IMR-90 (cell line): Measurements from ENCODE around the gene PSTK. TPM values are rescaled to one million over a fixed set of nuclear protein-coding genes. Genes with fewer than 3 reads are reported as not detected.

ENCODE experiments used
- ATAC-seq: fragments of 200-7000 bp; cut with Tn5 transposase; 2 replicates; pipeline ENCODE4 v1.9.1; 2020; ENCODE audit warnings: low read depth, mild to moderate bottlenecking, moderate library complexity
- BruUV-seq: library from RNA; stranded (reverse); fragments of 400-500 nt; replicated peaks from 2 replicates; lab custom pipeline; 2021; lab: Mats Ljungman, UMichigan
- CTCF ChIA-PET: fragments of 300-600 bp; formaldehyde crosslinking; extraction: SDS; loops from one replicate; lab custom pipeline; 2021; ENCODE audit warnings: antibody characterized with exemption; lab: Yijun Ruan, JAX
- POLR2A ChIA-PET: fragments of 300-600 bp; sonication (Branson Sonifier 250); formaldehyde crosslinking; loops from one replicate; lab custom pipeline; 2022; ENCODE audit warnings: antibody characterized with exemption; ENCODE audit not compliant: unreplicated experiment; lab: Charles Lee
- DNase-seq: peaks from one replicate; pipeline ENCODE4 v3.0.0; 2013
- H2AFZ ChIP-seq: replicated peaks from 2 replicates; pipeline ENCODE3; 2013; ENCODE audit warnings: low read length, mild to moderate bottlenecking; ENCODE audit not compliant: poor library complexity
- H2AK5ac ChIP-seq: 2 replicates; pipeline ENCODE4 v1.6.1; 2013; ENCODE audit warnings: low read depth, low read length, inconsistent platforms
- H2AK9ac ChIP-seq: replicated peaks from 2 replicates; pipeline ENCODE3; 2013; ENCODE audit warnings: mild to moderate bottlenecking, low read depth, low read length, moderate library complexity; ENCODE audit not compliant: poor library complexity
- H2BK120ac ChIP-seq: 2 replicates; pipeline ENCODE4 v1.6.1; 2013; ENCODE audit warnings: low read depth, low read length, inconsistent platforms
- H2BK15ac ChIP-seq: 3 replicates; pipeline ENCODE4 v1.6.1; 2013; ENCODE audit warnings: low read depth, low read length, inconsistent platforms
- H2BK20ac ChIP-seq: 2 replicates; pipeline ENCODE4 v1.6.1; 2013; ENCODE audit warnings: low read depth, mild to moderate bottlenecking, inconsistent platforms, low read length, moderate library complexity
- H2BK5ac ChIP-seq: 2 replicates; pipeline ENCODE4 v1.6.1; 2013; ENCODE audit warnings: mild to moderate bottlenecking, low read depth, low read length, inconsistent platforms; ENCODE audit not compliant: poor library complexity, severe bottlenecking
- H3K14ac ChIP-seq: replicated peaks from 2 replicates; pipeline ENCODE4 v1.6.1; 2013; ENCODE audit warnings: low read depth, low read length, inconsistent platforms
- H3K18ac ChIP-seq: 2 replicates; pipeline ENCODE4 v1.6.1; 2013; ENCODE audit warnings: low read depth, low read length, control low read depth
- H3K23ac ChIP-seq: 2 replicates; pipeline ENCODE4 v1.6.1; 2013; ENCODE audit warnings: low read depth, low read length, inconsistent platforms
- H3K27ac ChIP-seq: 2 replicates; pipeline ENCODE4 v1.5.1; 2013; ENCODE audit warnings: mild to moderate bottlenecking, control low read depth, low read length; ENCODE audit not compliant: insufficient read depth
- H3K27me3 ChIP-seq: 2 replicates; pipeline ENCODE4 v1.6.1; 2013; ENCODE audit warnings: low read length; ENCODE audit not compliant: control insufficient read depth, insufficient read depth
- H3K36me3 ChIP-seq: 2 replicates; pipeline ENCODE4 v1.6.1; 2013; ENCODE audit warnings: low read length, mixed read lengths; ENCODE audit not compliant: control insufficient read depth, insufficient read depth
- H3K4ac ChIP-seq: 2 replicates; pipeline ENCODE4 v1.6.1; 2013; ENCODE audit warnings: low read depth, low read length, inconsistent platforms
- H3K4me1 ChIP-seq: 2 replicates; pipeline ENCODE4 v1.6.1; 2013; ENCODE audit warnings: low read length, mixed read lengths; ENCODE audit not compliant: control insufficient read depth, insufficient read depth
- H3K4me2 ChIP-seq: 2 replicates; pipeline ENCODE4 v1.6.1; 2013; ENCODE audit warnings: low read depth, mild to moderate bottlenecking, control low read depth, low read length, moderate library complexity
- H3K4me3 ChIP-seq: 2 replicates; pipeline ENCODE4 v1.5.1; 2013; ENCODE audit warnings: low read depth, mild to moderate bottlenecking, control low read depth, low read length, moderate library complexity; ENCODE audit not compliant: insufficient read depth
- H3K56ac ChIP-seq: 2 replicates; pipeline ENCODE4 v1.6.1; 2013; ENCODE audit warnings: low read length, inconsistent platforms; ENCODE audit not compliant: insufficient read depth; ENCODE audit errors: extremely low read depth
- H3K79me1 ChIP-seq, 2 experiments: 2 replicates each; pipeline ENCODE4 v1.6.1; 2013; ENCODE audit warnings: low read length in 2 of 2, inconsistent platforms in 1 of 2, low read depth in 1 of 2
- H3K9ac ChIP-seq: 2 replicates; pipeline ENCODE4 v1.6.1; 2013; ENCODE audit warnings: low read depth, low read length, control low read depth
- H3K9me1 ChIP-seq: 2 replicates; pipeline ENCODE4 v1.6.1; 2013; ENCODE audit warnings: low read length, inconsistent platforms; ENCODE audit not compliant: insufficient read depth
- H3K9me3 ChIP-seq: 2 replicates; pipeline ENCODE4 v1.6.1; 2013; ENCODE audit warnings: low read length; ENCODE audit not compliant: control insufficient read depth, insufficient read depth
- H4K20me1 ChIP-seq: 2 replicates; pipeline ENCODE4 v1.6.1; 2013; ENCODE audit warnings: low read length, inconsistent platforms; ENCODE audit not compliant: insufficient read depth
- H4K5ac ChIP-seq: 2 replicates; pipeline ENCODE4 v1.6.1; 2013; ENCODE audit warnings: mild to moderate bottlenecking, low read depth, low read length, control low read depth
- H4K8ac ChIP-seq, 2 experiments: 2 replicates each; pipeline ENCODE4 v1.6.1; 2013; ENCODE audit warnings: low read depth in 2 of 2, low read length in 2 of 2, control low read depth in 1 of 2, inconsistent platforms in 1 of 2
- H4K91ac ChIP-seq: 2 replicates; pipeline ENCODE4 v1.6.1; 2013; ENCODE audit warnings: low read depth, low read length, inconsistent platforms; ENCODE audit not compliant: insufficient read depth
- BHLHE40 ChIP-seq: fragments of 150-350 bp; IDR thresholded peaks from 2 replicates; pipeline ENCODE4 v1.6.1; 2016; ENCODE audit warnings: mild to moderate bottlenecking, low read depth, low read length
- CEBPB ChIP-seq: IDR thresholded peaks from 2 replicates; pipeline ENCODE4 v1.6.1; 2012; ENCODE audit warnings: low read depth, low read length, improper control_type of control experiment
- CHD1 ChIP-seq: IDR thresholded peaks from 2 replicates; pipeline ENCODE4 v1.6.1; 2012; ENCODE audit warnings: low read depth, low read length, improper control_type of control experiment
- FOS ChIP-seq: fragments of 150-350 bp; IDR thresholded peaks from 2 replicates; pipeline ENCODE4 v1.6.1; 2016; ENCODE audit warnings: low read depth, low read length
- MAFK ChIP-seq: IDR thresholded peaks from 2 replicates; pipeline ENCODE4 v1.6.1; 2012; ENCODE audit warnings: low read depth, low read length, improper control_type of control experiment
- POLR2A ChIP-seq: IDR thresholded peaks from 2 replicates; pipeline ENCODE4 v1.6.1; 2012; ENCODE audit warnings: mild to moderate bottlenecking, low read depth, low read length
- RAD21 ChIP-seq: IDR thresholded peaks from 2 replicates; pipeline ENCODE4 v1.6.1; 2012; ENCODE audit warnings: low read length, improper control_type of control experiment
- RFX5 ChIP-seq: IDR thresholded peaks from 2 replicates; pipeline ENCODE4 v1.8.0; 2012; ENCODE audit warnings: low read depth, mild to moderate bottlenecking, low read length, moderate library complexity
- dilution Hi-C: fragments of 300-500 bp; cut with HindIII; formaldehyde crosslinking; loops from one replicate; pipeline ENCODE4 v1.14.3; 2018; ENCODE audit warnings: low sequenced_read_pairs; ENCODE audit not compliant: unreplicated experiment
- in situ Hi-C: fragments of 300-500 bp; cut with MboI; formaldehyde crosslinking; loops from 3 replicates; pipeline ENCODE4 v1.14.3; 2019; ENCODE audit warnings: low sequenced_read_pairs, inconsistent platforms, mixed read lengths
- intact Hi-C: fragments of 100-400 bp; cut with micrococcal nuclease; formaldehyde crosslinking; loops from 2 replicates; pipeline ENCODE4 v1.10.0; 2022
- polyA plus RNA-seq, 3 experiments: library from polyadenylated mRNA; depleted of rRNA; stranded (reverse); fragments of >200 nt; gene quantifications; 2 replicates each; pipeline ENCODE4 v1.2.3, GENCODE V29; 2012; ENCODE audit warnings: low replicate concordance in 1 of 3
- total RNA-seq: library from RNA; depleted of rRNA; stranded (reverse); fragments of >200 nt; gene quantifications from 2 replicates; pipeline ENCODE4 v1.2.3, GENCODE V29; 2012
- TF ChIP-seq, protein P1 (sequence below): fragments of 150-350 bp; IDR thresholded peaks from 2 replicates; pipeline ENCODE4 v1.6.1; 2016; ENCODE audit warnings: low read depth, mild to moderate bottlenecking, low read length, moderate library complexity, borderline replicate concordance
- TF ChIP-seq, protein P2 (sequence below): conservative IDR thresholded peaks from 2 replicates; pipeline ENCODE4 v1.5.1; 2012; ENCODE audit warnings: mild to moderate bottlenecking, low read depth, low read length, improper control_type of control experiment
- TF ChIP-seq, protein P3 (sequence below): fragments of 150-350 bp; IDR thresholded peaks from 2 replicates; pipeline ENCODE4 v1.6.1; 2017; ENCODE audit warnings: mild to moderate bottlenecking, antibody characterized with exemption, low read length, low read depth

Gene PSTK
- total and polyA plus RNA-seq, 2 of the 4 experiments (the other 2 are of a cell fraction) = 4.1 to 4.2 TPM

DNA sequence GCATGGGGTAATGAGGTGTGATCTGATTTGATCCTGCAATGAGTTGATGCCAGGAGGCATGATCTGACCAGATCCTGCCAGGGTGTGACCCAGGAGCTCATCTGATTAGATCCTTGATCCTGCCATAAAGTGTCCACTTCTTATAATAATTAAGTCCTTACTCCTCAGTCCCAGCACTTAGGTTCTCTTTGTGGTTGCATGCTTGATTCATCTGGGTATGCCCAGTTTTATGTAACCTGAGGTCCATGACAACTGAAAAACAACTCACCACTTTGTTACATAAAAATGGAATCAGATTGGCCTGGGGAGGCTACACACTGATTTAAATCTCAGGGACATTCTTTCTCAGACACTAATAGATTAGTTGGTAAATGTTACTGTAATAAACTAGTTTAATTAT, 47.7 kb downstream of the PSTK start:
- no peak overlapping the region for H4K5ac ChIP-seq
- H3K4me1 ChIP-seq = no peaks in the 10 kb centered on the region
- no peak overlapping the region for H2AFZ ChIP-seq
- TF ChIP-seq, protein P1, sequence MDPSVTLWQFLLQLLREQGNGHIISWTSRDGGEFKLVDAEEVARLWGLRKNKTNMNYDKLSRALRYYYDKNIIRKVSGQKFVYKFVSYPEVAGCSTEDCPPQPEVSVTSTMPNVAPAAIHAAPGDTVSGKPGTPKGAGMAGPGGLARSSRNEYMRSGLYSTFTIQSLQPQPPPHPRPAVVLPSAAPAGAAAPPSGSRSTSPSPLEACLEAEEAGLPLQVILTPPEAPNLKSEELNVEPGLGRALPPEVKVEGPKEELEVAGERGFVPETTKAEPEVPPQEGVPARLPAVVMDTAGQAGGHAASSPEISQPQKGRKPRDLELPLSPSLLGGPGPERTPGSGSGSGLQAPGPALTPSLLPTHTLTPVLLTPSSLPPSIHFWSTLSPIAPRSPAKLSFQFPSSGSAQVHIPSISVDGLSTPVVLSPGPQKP = no peak
- TF ChIP-seq BHLHE40 (no peak), POLR2A (no peak), CEBPB (no peak), RFX5 (no peak), FOS (no peak), MAFK (no peak), CHD1 (no peak), RAD21 (no peak)
- TF ChIP-seq, protein P2, sequence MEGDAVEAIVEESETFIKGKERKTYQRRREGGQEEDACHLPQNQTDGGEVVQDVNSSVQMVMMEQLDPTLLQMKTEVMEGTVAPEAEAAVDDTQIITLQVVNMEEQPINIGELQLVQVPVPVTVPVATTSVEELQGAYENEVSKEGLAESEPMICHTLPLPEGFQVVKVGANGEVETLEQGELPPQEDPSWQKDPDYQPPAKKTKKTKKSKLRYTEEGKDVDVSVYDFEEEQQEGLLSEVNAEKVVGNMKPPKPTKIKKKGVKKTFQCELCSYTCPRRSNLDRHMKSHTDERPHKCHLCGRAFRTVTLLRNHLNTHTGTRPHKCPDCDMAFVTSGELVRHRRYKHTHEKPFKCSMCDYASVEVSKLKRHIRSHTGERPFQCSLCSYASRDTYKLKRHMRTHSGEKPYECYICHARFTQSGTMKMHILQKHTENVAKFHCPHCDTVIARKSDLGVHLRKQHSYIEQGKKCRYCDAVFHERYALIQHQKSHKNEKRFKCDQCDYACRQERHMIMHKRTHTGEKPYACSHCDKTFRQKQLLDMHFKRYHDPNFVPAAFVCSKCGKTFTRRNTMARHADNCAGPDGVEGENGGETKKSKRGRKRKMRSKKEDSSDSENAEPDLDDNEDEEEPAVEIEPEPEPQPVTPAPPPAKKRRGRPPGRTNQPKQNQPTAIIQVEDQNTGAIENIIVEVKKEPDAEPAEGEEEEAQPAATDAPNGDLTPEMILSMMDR = no peak
- TF ChIP-seq, protein P3, sequence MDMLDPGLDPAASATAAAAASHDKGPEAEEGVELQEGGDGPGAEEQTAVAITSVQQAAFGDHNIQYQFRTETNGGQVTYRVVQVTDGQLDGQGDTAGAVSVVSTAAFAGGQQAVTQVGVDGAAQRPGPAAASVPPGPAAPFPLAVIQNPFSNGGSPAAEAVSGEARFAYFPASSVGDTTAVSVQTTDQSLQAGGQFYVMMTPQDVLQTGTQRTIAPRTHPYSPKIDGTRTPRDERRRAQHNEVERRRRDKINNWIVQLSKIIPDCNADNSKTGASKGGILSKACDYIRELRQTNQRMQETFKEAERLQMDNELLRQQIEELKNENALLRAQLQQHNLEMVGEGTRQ = no peak
- in situ Hi-C loops = loop anchor here (25.0 kb wide), 1 partner anchor 934 kb away; no protein-coding TSS in a partner anchor
- H4K8ac ChIP-seq = no peak overlapping the region
- no peak overlapping the region for H3K9ac ChIP-seq
- H3K4ac ChIP-seq = no peak overlapping the region
- no peak overlapping the region for H2BK20ac ChIP-seq
- H3K36me3 ChIP-seq = no peaks in the 10 kb centered on the region
- H4K91ac ChIP-seq = no peak overlapping the region
- DNase-seq (peak; percentile 14), ATAC-seq (no peak)
- no TSS peak for BruUV-seq
- CTCF ChIA-PET = interaction anchor here (1.0 kb wide), 1 partner anchor 10 kb away, joined by 3 read pairs; no protein-coding TSS in a partner anchor
- POLR2A ChIA-PET = no interaction called here
- no peaks in the 10 kb centered on the region for H3K9me1 ChIP-seq
- no peak overlapping the region for H2AK9ac ChIP-seq
- no peak overlapping the region for H2BK15ac ChIP-seq
- H2BK5ac ChIP-seq = no peak overlapping the region
- H2AK5ac ChIP-seq = no peak overlapping the region
- H3K4me2 ChIP-seq = no peak overlapping the region
- no peak overlapping the region for H3K56ac ChIP-seq
- no peak overlapping the region for H3K27ac ChIP-seq
- H2BK120ac ChIP-seq = no peak overlapping the region
- no peak overlapping the region for H3K14ac ChIP-seq
- H3K23ac ChIP-seq = no peak overlapping the region
- no peaks in the 10 kb centered on the region for H3K27me3 ChIP-seq
- H4K20me1 ChIP-seq = no peaks in the 10 kb centered on the region
- dilution Hi-C loops = no loop called here
- H3K4me3 ChIP-seq = no peak overlapping the region
- intact Hi-C loops = no loop called here
- H3K18ac ChIP-seq = no peak overlapping the region
- H3K9me3 ChIP-seq = no peaks in the 10 kb centered on the region
- no peaks in the 10 kb centered on the region for H3K79me1 ChIP-seq
